Ishikawa (cell line): ENCODE measurements around the gene TSGA10IP.

Experiments used
- CEBPB ChIP-seq: IDR thresholded peaks from 2 replicates; pipeline ENCODE4 v1.6.1; 2012
- CREB1 ChIP-seq: IDR thresholded peaks from 2 replicates; pipeline ENCODE4 v1.6.1; 2012; ENCODE audit warnings: low read depth
- EGR1 ChIP-seq: IDR thresholded peaks from 2 replicates; pipeline ENCODE4 v1.6.1; 2012
- EP300 ChIP-seq: IDR thresholded peaks from 2 replicates; pipeline ENCODE4 v1.6.1; 2012; ENCODE audit warnings: borderline replicate concordance
- FOXM1 ChIP-seq: IDR thresholded peaks from 2 replicates; pipeline ENCODE4 v1.6.1; 2012; ENCODE audit warnings: low read depth, borderline replicate concordance
- MAX ChIP-seq: IDR thresholded peaks from 2 replicates; pipeline ENCODE4 v1.6.1; 2012
- NFIC ChIP-seq: IDR thresholded peaks from 2 replicates; pipeline ENCODE4 v1.6.1; 2012
- RAD21 ChIP-seq: IDR thresholded peaks from 2 replicates; pipeline ENCODE4 v1.6.1; 2012; ENCODE audit warnings: low read depth
- REST ChIP-seq: IDR thresholded peaks from 2 replicates; pipeline ENCODE4 v1.6.1; 2012; ENCODE audit warnings: low read depth, mild to moderate bottlenecking
- TAF1 ChIP-seq: IDR thresholded peaks from 2 replicates; pipeline ENCODE4 v1.6.1; 2012; ENCODE audit warnings: low read depth, mild to moderate bottlenecking
- TCF12 ChIP-seq: IDR thresholded peaks from 2 replicates; pipeline ENCODE4 v1.6.1; 2012; ENCODE audit warnings: low read depth
- TEAD4 ChIP-seq: IDR thresholded peaks from 2 replicates; pipeline ENCODE4 v1.6.1; 2012
- USF1 ChIP-seq: IDR thresholded peaks from 2 replicates; pipeline ENCODE4 v1.6.1; 2012
- YY1 ChIP-seq: IDR thresholded peaks from 2 replicates; pipeline ENCODE4 v1.6.1; 2012; ENCODE audit warnings: low read depth
- ZBTB7A ChIP-seq: IDR thresholded peaks from 2 replicates; pipeline ENCODE4 v1.6.1; 2012; ENCODE audit warnings: low read depth

Gene TSGA10IP

GRCh38 chr11:65915821-65916251 lies 29.4 kb upstream of the TSGA10IP start:
- TF ChIP-seq MAX (0 out of 2 replicates have a peak, but pooled peaks have one; percentile 47), EP300 (peak; percentile 83), CREB1 (no peak), FOXM1 (0 out of 2 replicates have a peak, but pooled peaks have one; percentile 29), YY1 (no peak), EGR1 (no peak), TAF1 (no peak), USF1 (no peak), RAD21 (no peak), REST (no peak), NFIC (peak; percentile 71), TCF12 (peak; percentile 84), CEBPB (no peak), TEAD4 (peak; percentile 91), ZBTB7A (no peak)

- TF ChIP-seq YY1 (no peak), TAF1 (no peak), CREB1 (no peak), TCF12 (no peak), CEBPB (no peak), FOXM1 (no peak), REST (no peak), EP300 (no peak), NFIC (no peak), RAD21 (no peak), MAX (no peak), EGR1 (no peak), TEAD4 (no peak), USF1 (no peak), ZBTB7A (no peak)
These were observed 28.9 kb upstream of the TSGA10IP start for GRCh38 chr11:65916391-65916790.

- TF ChIP-seq TAF1 (no peak), FOXM1 (no peak), REST (no peak), TCF12 (no peak), TEAD4 (no peak), NFIC (no peak), CEBPB (no peak), ZBTB7A (no peak), USF1 (no peak), CREB1 (no peak), EP300 (no peak), RAD21 (no peak), MAX (no peak)
These were observed 28.2 kb upstream of the TSGA10IP start for GRCh38 chr11:65917077-65917433.

- TF ChIP-seq EGR1 = no peak
- no peak for TF ChIP-seq EP300
- TF ChIP-seq CEBPB = no peak
- no peak for TF ChIP-seq TCF12
- TF ChIP-seq TAF1 = no peak
- no peak for TF ChIP-seq REST
- no peak for TF ChIP-seq NFIC
- no peak for TF ChIP-seq TEAD4
- no peak for TF ChIP-seq YY1
- no peak for TF ChIP-seq ZBTB7A
- no peak for TF ChIP-seq CREB1
- no peak for TF ChIP-seq USF1
- no peak for TF ChIP-seq FOXM1
- TF ChIP-seq MAX = no peak
- TF ChIP-seq RAD21 = no peak
These were observed 27.7 kb upstream of the TSGA10IP start for GRCh38 chr11:65917434-65918210.
